CD4-positive, alpha-beta T cell treated with Interleukin-17A for 4 hours (primary cell): ENCODE measurements around the gene ROBO4.

Experiments
- DNase-seq: peaks from one replicate; pipeline ENCODE4 v3.0.0-alpha.2; 2020; ENCODE audit warnings: mixed read lengths

The ROBO4 gene

GRCh38 chr11:124889191-124890091 lies 8.2 kb downstream of the ROBO4 start:
- DNase-seq = no peak

GRCh38 chr11:124887667-124888013 lies 10.0 kb downstream of the ROBO4 start:
- DNase-seq = no peak

DNA sequence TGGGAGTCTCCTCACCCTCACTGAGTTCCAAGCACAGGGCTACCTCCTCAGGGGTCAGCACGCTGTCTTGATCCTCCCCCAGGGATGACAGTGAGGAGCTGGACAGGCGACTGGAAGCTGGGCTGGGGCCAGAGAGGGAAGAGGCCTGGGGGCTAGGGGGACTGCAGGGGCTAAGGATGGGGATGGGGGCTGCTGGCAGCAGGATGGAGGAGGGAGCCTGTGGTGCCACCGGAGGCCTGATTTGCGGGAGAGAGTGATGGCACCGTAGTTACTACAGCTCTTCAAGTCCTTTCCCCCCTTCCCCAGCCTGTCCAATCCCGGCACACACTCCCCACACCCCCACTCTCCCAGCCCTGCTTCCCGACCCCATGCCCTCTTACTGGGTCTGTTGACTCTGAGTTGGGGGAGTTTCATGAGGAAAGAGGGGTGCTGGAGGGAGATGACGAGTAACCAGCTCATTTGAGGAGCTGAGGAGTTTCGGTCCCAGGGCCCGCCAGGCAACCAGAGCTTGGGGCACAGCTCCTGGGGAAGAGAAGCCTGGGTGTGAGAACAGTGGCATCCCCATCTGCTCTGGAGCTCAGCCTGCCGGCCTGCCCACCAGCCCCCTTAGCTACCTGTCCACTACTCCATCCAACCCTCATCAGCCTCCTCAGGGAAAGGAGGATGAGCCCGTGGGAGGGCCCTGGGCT lies 10.5 kb downstream of the ROBO4 start:
- no peak for DNase-seq

DNA sequence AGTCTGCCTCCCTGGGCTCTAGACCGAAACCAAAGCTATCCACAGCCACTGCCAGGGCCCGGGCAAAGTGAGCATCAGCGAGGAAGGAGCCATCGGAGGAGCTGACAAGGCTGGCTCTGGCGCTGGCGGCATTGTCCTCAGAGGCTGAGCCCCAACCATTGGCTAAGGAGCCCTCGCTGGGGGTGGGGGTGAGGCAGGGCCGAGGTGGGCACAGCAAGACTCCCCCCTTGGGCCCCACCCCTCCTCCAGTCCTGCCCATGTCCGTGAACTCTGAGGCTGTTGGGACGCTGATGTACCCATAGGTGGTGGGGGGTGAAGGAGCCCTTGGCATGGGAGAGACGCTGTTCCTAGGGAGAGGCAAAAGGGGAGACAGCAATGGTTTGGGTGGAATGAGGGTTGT lies 11.2 kb downstream of the ROBO4 start:
- no peak for DNase-seq

DNA sequence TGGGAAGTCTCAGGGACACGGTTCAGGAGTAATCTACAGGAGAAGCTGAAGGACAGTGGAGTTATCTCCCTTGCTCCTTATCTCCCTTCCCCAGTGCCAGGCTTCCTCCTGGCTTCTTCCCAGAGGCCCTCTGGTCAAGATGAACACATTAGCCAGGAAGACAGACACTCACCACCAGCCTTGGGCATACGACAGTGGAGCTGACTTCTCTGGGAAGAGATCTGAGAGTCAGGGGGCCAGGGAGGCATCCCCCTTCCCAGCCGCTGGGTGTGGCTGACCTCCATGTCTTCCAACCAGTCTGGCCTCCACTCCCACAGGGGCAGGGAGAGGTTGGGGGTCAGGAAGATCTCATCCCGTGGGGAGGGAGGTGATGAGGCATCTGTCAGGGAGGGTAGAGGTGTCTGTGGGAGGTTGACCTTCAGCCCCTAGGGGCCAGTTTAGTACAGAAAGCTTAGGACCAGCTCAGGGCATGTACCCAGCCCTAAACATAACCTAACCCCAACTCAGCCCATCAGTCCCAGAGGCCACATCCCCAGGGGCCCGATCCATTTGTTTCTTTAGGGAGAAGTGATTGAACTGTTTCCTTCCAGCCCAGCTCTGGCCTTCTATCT lies 12.7 kb downstream of the ROBO4 start:
- no peak for DNase-seq

- DNase-seq = no peak
Measured at GRCh38 chr11:124884340-124884739, 13.3 kb downstream of the ROBO4 start.

DNA sequence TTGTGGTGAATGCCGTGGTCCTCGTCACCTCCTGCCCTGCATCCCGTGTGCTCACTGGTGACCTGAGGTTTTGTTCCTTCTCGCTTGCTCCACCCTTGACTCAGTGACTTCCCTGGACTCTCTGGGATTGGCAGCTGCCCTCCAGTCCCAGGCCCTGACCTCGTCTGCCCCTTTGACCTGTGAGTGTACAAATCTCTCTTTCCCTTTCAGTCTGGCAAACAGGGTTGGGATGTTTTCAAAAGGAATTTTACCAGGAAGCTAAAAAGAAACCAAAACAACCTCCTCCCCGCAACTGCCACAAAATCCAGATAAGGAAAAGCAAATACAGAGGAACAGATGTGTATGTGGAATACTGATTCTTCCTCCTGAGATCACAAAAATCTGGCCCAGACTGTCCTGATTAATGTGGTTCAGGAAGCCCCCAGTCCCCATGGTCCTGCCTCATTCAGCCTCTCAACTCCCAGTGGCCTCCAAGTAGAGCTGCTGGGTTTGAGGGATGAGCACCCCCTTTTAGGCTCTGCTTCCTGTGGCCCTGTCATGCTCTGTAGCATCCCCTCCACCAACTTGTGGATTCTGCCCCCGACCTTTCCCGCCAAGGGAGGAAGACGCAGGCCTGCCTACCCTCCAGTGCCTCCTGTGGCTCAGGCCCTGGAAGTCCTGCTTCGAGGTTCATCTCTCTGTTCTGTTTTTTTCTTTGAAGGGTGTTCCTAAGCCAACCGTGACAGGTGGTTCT lies 15.2 kb downstream of the ROBO4 start:
- no peak for DNase-seq

DNA sequence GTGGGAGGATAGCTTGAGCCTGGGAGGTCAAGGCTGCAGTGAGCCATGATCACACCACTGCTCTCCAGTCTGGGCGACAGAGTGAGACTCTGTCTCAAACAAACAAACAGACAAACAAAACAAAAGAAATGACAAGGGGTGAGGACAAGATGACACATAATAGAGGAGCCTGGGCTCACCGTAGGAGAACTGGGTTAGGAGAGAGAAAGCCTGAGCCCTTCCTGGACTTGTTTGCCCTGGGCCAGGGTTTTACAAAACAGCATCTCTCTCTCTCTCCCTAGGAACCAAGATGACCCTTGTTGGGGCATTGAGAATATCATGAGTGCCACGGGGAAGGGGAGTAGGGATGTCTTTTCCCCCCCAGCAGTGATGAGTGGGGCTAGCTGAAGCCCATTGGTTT lies 16.7 kb downstream of the ROBO4 start:
- no peak for DNase-seq

GRCh38 chr11:124880290-124880611 lies 17.4 kb downstream of the ROBO4 start:
- no peak for DNase-seq

GRCh38 chr11:124879493-124880289 lies 18.0 kb downstream of the ROBO4 start:
- DNase-seq = no peak

DNA sequence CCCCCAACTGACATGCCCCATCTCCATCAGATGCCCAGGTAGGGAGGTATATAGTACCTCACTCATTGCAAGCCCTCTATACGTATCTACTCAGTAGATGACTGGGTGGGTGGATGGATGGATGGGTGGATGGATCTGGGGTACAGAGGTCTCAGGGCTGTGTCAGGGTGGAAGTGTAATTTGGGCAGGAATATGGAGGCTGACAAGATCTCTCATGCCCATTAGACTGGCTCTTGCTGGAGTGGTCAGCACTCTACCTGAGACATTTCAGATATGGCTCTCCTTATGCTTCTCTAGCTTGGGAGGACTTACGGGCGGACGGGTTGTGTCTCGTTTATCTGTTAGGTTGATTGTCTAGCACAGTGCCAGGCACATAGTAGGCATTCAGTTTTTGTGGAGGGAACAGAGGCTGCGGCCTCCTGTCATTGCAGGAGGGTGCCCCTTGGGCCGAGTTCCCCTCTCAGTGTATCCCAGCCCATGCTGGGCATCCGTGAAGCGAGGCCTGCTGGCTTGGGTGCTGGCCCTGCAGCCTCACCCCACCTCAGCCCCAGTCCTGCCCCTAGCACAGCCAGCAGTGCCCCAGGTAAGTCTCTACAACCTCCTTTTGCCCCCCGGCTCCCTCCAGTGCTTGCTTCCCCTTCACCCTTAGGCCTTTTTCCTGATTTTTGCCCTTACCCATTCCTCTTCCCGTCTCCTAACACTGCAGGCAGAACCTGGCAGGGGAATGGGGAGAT lies 18.7 kb downstream of the ROBO4 start:
- DNase-seq = no peak

DNA sequence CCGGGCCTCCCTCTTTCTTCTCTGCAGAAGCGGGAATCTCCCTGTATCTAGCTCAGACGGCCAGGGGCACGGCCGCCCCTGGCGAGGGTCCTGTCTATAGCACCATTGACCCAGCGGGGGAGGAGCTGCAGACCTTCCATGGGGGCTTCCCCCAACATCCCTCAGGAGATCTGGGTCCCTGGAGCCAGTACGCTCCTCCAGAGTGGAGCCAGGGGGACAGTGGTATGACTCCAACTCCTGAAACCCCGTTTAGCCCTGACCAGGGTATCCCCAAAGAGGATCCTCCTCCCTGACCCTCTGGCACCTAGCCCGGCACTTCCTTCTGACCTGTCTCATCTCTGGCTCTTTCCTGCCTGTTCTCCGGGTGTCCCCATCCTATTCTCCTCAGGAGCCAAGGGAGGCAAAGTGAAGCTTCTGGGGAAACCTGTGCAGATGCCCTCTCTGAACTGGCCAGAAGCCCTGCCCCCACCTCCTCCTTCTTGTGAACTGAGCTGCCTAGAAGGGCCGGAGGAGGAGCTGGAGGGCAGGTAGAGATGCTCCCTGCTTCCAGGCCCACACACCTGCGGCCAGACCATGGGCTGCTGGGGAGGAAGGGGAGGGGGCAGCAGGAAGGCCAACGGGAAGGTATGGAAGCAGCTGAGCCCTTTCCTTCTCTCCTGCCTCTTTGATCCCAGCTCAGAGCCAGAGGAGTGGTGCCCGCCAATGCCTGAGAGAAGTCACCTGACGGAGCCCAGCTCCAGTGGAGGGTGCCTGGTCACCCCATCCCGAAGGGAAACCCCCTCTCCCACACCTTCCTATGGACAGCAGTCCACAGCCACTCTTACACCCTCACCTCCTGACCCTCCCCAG lies 19.5 kb downstream of the ROBO4 start:
- no peak for DNase-seq

DNA sequence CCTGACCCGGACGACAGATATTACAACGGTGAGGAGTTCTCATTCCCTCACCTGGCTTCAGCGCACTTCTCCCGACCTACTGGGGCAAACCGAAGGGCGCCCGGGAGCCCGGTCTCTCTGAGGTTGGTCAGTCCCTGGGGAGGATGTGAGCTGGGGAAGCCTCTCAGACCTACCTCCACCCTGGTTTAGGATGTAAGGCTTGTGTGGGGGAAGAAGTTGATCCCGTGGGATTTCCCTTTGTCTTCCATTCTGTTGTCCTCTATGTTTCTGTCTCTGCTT lies 20.1 kb downstream of the ROBO4 start:
- DNase-seq = no peak

- no peak for DNase-seq
Measured at GRCh38 chr11:124876818-124877630, 20.6 kb downstream of the ROBO4 start.

GRCh38 chr11:124875943-124876817 lies 21.5 kb downstream of the ROBO4 start:
- peak; percentile 82 for DNase-seq

GRCh38 chr11:124875401-124875800 lies 22.3 kb downstream of the ROBO4 start:
- DNase-seq = no peak

DNA sequence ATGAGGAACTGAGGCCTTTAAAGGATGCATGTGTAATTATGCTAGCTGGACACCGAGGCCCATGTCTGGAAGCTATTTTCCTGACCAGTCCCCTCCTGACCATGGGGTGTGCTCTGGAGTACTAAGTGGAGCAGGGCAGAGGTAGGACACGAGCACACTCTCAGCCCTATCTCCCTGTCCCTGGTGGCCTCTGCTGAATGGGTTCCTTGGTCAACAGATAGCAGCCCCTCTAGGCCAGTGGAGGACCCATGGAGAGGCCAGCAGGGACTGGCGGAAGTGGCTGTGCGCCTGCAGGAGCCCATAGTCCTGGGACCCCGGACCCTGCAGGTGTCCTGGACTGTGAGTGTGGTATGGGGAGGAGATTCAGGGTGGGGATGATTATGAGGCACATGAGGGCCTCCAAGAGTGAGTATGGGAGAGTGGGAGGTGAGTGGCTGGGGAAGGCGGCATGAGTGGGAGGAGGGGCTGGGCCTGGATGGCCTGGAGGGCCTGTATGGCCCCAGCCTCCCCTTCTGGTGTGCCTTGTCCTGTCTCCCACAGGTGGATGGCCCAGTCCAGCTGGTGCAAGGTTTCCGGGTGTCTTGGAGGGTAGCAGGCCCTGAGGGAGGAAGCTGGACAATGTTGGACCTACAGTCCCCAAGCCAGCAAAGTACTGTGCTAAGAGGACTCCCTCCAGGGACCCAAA lies 23.0 kb downstream of the ROBO4 start:
- DNase-seq = no peak

DNA sequence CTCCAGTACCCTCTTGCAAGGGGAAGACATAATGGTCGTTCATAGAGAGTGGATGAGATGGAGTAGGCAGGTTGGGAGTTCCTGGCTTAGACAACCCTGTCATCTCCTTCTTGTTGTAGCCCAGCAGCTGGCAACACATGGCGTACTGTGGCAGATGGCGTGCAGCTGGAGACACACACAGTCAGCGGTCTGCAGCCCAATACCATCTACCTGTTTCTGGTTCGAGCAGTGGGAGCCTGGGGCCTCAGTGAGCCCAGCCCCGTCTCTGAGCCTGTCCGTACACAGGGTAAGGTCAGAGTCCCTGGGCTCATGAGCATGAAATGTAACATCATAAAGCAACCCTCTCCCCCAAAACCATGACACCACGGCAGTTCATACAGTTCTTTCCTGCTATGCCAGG lies 23.7 kb downstream of the ROBO4 start:
- DNase-seq = no peak

DNA sequence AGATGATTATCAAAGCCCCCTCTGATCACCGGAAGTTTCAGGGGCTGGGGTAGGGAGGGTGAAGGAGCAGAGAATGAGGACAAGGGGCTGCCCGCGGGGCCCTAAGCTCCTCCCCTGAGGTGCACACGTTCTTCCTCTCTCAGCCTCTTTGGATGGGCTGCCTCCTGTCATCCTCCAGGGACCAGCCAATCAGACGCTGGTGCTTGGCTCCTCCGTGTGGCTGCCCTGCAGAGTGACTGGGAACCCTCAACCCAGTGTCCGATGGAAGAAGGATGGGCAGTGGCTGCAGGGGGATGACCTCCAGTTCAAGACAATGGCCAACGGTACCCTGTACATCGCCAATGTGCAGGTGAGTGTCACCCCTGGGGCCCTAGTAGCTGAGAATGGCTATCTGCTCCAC lies 24.9 kb downstream of the ROBO4 start:
- no peak for DNase-seq
